Suppressor macrophage treated with lipopolysaccharide for 4 hours (primary cell): ENCODE results near the gene KRTAP13-2.

Source experiments
- DNase-seq: peaks from one replicate; pipeline ENCODE4 v3.0.0-alpha.2; 2020

The KRTAP13-2 gene, protein sequence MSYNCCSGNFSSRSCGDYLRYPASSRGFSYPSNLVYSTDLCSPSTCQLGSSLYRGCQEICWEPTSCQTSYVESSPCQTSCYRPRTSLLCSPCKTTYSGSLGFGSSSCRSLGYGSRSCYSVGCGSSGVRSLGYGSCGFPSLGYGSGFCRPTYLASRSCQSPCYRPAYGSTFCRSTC

DNA sequence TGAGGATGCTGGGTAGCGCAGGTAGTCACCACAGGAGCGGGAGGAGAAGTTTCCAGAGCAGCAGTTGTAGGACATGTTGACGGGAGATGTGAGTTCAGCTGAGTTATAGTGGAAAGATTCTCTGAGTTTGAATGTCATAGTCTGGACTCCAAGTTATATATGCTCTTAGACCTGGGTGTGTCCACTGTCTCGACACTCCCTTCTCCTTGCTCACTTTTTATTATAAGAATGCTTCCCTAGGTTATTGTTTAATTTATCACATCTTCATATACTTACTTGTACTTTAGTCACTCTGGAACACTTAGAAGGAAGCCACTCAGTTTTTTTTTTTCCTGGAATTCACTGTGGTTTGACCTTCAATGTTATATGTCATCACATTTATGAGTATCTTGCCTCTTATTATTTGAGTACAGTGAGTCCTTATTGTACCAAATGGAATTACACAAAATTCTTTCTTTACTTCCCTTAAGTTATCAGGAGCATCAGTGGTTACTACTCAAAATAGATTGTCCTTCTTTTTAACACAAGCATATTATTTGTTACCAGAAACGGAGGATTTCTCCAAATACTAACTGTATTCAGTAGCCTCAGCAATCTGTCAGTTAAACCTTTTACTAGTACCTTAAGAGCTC lies at the start of gene KRTAP13-2:
TSS of gene KRTAP13-2 (minus strand) at position 133 of the 632 bp plus-strand sequence. CDS start at position 75, 58 bp downstream.
- DNase-seq: no peak

DNA sequence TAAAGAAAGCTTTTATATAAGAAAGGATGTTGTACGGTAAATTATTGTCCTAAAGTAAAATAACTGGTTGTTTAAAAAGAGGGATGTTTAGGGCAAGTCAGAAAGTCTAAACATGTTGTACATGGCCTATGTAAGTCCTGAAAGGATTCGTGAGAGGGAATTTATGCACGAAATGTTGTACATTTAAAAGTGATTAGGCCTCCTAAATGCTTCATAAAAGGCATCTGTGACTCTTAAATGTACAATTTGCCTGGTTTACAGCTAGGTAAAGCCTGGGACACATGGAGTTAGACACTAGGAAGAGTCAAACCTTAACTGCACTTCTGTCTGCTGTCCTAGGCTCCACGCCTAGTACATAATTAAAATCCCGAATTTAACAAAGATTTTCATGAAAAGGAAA lies 43.9 kb upstream of the KRTAP13-2 start:
- no peak for DNase-seq

DNA sequence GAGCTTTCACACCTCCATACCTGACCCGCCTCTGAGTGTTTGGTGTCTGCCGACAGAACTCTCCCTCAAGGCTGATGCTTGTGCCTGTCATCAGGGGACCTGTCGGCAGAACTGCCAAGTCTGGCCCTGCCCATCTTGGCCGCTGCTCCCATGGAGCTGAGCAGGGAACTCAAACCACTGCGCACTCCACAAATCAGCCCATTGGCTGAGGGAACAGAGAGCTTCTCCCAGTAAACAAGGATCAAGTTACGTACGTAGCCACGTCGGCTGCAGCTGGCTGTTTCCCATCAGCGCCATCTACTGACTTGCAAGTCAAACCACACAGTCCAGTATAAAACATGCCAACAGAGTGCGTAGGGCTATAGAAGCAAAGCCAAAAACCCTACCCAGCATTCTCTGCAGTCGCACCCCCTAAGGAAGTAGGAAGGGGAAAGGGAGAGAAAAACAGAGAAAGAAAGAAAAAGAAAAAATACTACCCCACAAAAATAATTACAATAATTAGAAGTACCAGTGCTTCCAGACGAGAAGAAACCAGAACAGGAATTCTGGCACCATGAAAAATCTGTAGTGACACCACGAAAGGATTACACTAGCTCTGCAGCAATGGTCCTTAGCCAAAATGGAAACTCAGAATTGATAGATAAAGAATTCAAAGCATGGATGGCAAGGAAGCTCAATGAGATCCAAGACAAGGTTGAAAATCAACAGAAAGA lies 36.9 kb upstream of the KRTAP13-2 start:
- DNase-seq: peak; percentile 15

DNA sequence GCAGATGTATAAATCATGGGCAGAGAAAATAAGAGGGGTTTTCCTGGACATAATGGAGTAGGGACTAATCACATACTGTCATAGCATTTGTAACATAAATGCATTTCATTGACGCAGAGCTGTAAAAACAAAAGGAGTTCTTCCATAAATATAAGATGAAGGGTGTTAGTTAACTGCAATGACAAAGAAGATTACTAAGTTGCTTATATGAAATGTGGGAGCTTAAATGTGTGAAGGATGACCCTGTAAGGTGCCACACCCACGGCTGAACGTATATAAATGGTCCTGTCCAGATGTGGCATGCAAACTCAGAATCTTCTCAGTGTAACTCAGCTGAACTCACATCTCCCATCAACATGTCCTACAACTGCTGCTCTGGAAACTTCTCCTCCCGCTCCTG lies 23.7 kb upstream of the KRTAP13-2 start, which contains the start of gene KRTAP13-1:
TSS of gene KRTAP13-1 (plus strand) at position 301 of the 400 bp plus-strand sequence. CDS start at position 357, 56 bp downstream.
- DNase-seq: no peak

DNA sequence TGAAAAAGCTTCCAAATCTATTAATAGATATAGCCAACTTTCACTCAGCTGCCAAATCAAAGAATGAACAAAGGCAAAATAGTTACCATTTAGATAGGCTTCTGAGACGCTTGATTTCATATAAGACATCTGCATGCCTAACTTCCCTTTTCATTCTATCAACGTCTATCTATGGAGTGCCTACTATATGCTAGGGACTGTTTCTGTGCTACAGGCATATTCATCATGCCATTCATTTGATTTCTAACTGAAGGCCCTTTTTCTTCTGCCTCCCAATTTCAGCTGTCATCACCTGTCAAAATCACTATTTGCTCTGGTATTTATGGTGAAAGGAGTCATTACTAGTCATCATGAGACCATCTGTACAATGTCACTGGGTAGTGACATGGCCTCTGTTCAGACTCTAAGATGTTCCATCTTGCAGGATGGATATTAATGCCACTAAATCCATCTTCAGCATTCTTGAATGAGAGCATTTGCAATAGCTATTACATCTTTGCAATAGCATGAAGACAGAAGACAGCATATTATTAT lies 19.5 kb upstream of the KRTAP13-2 start:
- DNase-seq: no peak

DNA sequence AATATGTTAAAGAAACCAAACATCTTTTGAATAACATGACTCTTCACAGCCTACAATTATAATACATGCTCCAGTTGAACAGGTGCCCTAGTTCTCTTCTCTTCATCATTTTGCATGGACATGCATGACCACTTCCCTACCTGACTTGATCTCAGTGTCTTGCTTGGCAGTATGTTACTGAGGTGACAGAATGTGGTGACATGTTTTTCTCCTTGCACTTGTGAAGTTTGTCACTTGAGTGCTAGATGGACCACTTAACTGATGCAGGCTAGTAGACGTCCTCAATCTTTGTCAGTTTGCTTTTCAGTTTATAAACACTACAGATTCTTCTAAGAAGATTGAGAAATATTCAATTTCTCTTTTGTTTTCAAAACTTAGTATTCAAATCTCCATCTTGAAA lies 10.1 kb upstream of the KRTAP13-2 start:
- DNase-seq: no peak

DNA sequence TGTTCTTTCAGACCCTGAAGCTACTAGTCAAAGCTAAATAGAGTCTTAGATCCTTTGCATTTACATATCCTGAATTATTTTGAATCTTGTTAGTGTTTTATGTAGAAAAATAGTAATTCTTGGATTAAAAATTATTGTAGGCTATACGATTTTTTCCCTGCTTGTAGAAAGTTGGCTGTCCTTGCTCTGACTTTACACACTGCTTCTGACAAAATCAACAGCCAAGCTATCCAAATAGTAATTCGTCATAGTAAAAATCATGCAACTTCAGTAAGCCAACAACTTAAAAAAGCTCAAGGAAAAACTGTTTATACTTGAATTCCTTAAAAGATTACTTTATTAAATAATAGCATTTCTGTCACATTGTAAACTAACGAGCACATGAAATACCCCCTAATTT lies 16.2 kb downstream of the KRTAP13-2 start:
- DNase-seq: no peak

DNA sequence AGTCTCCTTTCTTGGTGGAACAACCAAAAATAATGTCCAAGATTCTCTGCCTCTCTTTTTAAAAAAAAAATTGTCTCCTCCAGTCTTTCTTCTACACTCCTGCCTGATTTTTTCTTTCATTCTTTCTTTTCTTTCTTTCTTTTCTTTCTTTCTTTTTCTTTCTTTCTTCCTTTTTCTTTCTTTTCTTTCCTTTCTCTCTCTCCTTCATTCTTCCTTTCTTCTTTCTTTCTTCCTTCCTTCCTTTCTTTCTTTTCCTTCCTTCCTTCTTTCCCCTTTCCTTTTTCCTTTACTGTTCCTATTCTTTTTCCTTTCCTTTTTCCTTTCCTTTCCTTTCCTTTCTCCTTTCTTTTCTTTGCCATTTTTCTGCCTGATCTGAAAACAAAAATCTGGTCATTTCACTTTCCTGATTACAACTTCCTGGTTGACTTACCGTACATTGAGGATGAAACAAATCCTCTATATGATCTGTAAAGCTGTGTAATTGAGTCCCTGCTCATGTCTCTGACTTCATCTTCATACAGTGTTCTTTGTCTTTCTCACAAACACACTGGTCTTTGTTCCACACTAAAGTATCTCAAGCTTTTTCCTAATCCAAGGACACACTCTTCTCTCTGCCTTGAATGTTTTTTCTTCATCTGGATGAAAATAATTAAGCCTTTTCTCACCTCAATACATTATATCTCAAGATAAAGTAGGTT lies 17.6 kb downstream of the KRTAP13-2 start:
- DNase-seq: no peak

DNA sequence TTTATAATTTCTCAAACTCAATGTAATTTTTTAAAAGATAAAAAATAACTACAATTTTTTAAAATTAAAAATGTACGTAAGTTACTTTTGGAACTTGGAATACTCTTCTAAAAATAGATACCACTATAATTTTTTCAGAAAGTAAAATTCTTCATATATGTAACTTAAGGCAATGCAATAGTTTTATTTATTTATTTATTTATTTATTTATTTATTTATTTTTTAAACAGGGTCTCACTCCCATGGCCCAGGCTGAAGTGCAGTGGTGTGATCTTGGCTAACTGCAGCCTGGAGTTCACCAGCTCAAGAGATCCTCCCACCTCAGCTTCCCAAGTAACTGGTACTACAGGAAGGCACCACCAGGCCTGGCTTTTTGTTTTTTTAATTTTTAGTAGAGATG lies 20.5 kb downstream of the KRTAP13-2 start:
- no peak for DNase-seq

DNA sequence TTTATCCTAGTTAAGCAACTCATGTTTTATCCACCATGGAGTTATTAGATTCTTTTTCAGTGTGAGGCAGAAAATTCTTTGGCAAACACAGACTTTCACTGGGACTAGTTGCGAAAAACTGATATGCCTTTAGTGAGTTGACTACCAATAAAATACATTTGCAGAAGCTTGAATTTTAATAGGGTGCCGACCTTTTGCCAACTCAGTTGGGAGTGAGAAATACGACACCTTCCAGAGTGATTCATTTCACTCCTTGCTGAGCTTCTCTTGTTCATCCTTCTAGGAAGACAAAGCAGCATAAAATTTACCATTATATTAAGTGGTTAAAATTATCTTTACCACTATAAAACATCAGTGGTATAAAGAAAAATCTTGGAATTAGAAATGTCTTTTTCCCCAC lies 22.5 kb downstream of the KRTAP13-2 start:
- no peak for DNase-seq

DNA sequence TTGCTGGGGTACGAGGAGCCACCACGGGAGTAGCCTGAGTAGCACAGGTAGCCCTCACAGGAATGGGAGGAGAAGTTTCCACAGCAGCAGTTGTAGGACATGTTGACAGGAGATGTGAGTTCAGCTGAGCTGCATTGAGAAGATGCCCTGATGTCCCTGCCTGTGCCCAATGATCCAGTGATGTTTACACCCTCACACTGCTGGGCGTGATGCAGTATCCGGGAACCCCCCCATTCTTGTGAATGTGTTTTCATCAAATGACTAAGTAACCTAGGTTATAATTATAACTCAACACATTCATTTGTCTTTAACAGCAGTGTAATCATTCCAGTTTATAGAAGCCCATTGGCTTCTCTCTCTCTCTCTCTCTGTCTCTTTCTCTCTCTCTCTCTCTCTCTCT lies 23.6 kb downstream of the KRTAP13-2 start, which contains the start of gene KRTAP23-1:
TSS of gene KRTAP23-1 (minus strand) at position 101 of the 400 bp plus-strand sequence. CDS start at position 101, 0 bp downstream.
- no peak for DNase-seq

DNA sequence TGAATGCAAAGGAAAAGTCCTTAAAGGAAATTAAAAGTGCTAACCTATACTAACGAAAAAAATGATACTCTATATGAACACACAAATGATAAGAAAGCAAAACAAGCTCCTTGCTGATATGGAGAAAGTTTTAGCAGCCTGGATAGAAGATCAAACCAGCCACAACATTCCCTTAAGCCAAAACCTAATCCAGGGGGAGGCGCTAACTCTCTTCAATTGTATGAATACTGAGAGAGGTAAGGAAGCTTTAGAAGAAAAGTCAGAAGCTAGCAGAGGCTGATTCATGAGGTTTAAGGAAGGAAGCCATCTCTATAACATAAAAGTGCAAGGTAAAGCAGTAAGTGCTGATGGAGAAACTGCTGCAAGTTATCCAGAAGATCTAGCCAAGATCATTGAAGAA lies 27.1 kb downstream of the KRTAP13-2 start:
- DNase-seq: no peak

DNA sequence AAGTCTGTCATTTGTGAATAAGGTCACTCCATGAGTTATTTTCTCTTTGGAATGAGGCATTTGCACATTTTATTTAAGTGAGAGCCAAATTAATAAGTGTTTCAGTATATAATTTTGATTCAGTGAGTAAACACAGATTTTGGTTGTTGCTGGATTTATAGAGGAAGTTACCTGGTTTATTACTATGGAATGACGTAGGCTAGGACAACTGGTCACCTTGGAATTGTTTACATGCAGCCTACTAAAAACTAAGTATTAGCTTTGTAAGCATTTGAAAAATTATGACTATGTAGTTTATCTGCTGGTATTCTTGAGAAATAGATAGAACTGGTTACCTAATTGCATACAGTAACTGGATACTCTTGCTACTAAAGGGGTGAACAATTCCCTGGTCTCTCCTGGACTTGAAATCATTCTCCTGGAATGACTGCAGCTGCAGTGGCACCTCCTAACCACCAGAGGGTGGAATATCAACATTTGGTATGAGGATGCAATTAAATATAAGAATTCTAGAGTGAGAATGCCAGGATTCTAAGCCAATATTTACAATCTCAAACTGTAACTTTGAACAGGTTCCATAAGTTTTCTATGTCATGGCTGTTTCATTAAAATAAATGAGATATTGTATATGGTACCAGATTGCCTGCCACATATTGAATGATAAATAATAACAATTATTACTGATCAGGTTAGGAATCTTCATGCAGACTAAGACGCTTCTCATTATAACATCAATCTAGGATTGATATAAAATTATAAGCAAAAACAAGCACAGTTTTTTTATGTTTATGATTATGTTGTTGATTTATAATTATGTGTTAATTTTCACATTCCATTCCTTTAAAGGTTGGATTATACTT lies 31.1 kb downstream of the KRTAP13-2 start:
- peak; percentile 41 for DNase-seq

DNA sequence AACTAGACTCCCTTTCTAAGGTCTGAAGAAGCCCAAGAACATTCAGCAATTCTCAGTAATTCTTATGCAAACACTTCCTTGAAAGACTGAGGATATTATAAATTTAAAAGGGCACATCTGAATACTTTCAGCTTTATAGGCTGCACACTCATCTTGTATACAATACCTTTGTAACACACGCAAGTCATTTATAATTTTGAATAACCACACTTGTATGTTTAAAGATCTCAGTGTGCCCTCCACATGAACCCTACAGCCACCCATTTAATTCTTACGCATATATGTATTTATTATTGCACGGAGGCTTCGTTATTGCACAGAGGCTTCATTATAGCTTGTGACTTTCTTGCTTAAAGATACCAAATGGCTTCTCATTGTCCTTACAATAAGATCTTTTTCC lies 33.4 kb downstream of the KRTAP13-2 start:
- no peak for DNase-seq

DNA sequence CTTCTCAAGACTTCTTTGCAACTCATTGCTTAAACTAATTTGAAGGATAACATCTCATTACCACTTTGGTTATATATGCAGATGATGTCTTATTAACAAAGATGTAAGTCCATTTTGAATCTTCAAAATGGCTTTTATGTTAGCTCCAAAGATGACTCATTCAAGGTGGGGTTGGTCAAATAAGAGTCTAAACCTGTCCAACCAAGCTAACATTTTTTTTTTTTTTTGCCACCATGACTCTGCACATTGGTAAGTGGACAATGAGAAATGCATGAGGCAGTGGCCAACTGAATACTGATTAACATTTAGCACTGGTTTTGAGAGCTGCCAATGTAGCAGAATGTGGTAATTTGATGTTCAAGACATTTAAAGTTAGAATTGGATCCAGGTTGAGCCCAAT lies 34.3 kb downstream of the KRTAP13-2 start:
- no peak for DNase-seq

DNA sequence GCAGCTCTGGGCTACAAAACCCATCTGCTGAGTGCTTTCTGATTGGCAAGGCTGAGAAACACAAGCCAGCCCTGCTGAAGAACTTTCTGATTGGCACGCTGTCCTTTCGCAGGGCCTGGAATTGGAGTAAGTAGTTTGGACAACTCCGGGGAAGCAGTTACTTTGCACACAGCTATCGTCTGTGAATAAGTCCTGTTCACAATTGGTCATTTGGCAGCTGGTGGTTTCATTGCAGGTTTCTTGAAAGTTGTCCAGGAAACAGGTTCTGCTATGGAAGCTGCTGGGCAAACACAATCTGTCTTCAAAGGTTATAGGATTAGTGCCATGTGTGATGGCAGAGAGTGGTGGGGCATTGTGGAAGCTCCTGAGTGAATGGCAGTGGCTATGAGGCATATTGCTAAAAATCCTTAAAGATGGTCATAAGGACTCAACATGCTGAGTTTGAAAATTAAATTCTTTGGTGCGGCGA lies 34.8 kb downstream of the KRTAP13-2 start, which contains the start of gene KRTAP27-1:
TSS of gene KRTAP27-1 (minus strand) at position 419 of the 469 bp plus-strand sequence. CDS start at position 393, 26 bp downstream.
- no peak for DNase-seq

DNA sequence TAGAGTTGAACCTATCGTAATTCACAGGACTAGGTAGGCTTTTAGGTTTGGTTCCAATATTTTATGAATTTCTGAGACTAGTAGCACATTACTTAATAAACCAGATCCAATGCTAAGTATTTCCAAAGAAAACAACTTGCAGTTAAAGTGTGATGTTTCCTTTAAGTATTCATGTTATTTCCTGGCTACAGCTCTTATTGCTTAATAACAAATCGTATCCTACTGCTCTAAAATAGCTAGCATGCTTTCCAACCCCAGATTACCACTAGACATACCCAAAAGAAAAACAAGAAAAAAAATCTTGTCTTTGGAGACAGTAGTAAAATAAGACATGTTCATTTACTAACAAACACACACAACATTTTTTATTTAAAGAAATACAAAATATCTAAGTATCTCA lies 35.5 kb downstream of the KRTAP13-2 start:
- DNase-seq: no peak

DNA sequence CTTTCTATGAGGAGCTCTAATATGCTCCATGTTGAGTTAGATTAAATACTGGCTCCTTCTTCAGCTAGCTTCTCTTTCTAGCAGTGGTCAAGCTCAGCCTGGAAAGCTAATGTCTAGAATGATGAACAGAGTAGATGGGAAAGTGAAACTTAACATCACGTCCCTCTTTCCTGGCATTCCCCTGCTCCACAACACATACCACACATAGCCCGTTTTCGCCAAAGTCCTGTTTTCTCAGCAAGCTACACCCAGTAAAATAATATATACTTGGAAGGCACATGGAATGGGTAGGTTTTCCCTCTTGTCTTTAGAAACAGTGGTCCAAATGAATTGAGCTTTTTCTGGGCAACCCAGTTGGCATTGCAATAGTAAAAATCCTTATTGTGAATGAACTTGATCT lies 38.3 kb downstream of the KRTAP13-2 start:
- no peak for DNase-seq

DNA sequence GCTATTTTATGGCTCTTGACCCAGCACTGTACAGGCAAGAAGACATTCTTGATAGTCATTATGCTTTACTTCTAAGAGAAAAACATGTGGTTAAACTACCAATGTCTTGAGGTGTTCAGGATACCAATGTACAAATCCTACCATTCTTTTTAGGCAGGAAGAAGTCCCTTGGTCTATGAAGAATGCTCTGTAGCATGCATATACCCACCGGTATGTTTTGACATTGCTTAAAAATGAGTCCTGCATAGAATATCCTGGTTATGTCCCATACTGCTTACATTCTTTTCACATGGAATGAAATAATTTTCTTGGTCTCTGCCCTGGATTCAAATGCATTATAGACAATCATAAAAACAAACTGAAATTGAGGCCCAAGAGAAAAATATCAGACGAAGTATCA lies 39.4 kb downstream of the KRTAP13-2 start:
- no peak for DNase-seq

DNA sequence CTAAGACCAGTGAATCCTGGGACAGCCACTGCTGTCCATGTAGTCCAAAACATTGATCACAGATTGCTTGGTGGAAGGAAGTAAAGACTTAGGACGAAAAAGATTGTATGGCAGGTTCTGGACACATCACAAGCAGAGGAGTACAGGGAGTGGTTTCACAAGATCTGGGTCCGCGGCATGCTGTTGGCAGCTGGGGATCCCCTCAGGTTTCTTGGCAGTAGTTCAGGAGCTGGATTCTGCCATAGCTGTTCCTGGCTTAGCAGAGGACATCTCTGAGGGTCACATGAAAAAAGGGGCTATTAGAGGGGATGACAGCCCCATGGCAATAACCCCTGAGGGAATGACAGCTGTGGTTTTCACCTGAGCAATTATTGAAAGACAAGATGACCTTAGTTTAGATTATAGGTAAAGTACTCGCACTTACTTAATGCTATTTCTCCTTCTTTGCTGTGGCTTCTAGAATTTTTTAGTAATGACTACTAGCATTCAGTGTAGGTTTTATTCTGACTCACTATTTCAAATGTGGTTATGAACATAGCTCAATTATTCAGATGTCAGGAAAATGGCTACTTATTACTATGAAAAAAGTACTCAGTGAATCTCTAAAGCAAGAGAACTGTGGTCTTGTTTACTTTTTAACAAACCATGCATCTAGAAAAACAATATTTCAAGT lies 42.7 kb downstream of the KRTAP13-2 start:
- no peak for DNase-seq

DNA sequence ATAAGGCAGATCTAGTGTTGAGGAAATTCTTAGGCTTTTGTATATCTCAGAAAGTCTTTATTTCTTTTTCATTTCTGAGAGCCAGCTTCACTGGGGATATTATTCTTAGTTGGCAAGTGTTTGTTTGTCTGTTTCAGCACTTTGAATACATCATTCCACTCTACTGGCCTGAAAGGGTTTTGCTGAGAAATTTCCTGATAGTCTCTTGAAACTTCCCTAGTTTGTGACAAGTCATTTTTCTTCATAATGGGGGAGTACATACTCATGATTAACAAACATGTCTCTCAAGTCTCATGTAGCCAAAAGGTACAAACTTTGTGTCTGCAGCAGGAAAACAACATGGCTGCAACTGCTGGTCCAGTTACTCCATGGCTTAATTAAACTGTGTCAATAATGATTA lies 45.7 kb downstream of the KRTAP13-2 start:
- DNase-seq: no peak
